Smooth muscle cell (in vitro differentiated cells): ENCODE results near the gene KIAA0825. TPM values are rescaled to one million over a fixed set of nuclear protein-coding genes. Genes with fewer than 3 reads are reported as not detected.

ENCODE experiments used
- DNase-seq: peaks from one replicate; lab custom pipeline; 2025; ENCODE audit not compliant: unreplicated experiment; lab: John Stamatoyannopoulos, UW
- H2AFZ ChIP-seq: fragments of 200-600 bp; sonication (generic); 2 replicates; pipeline ENCODE4 v1.6.0; 2016; ENCODE audit warnings: antibody characterized with exemption, low read depth, mild to moderate bottlenecking
- H3F3A ChIP-seq: fragments of 200-600 bp; sonication (generic); 2 replicates; pipeline ENCODE4 v1.6.0; 2017; ENCODE audit warnings: antibody characterized with exemption, low read depth
- H3K27ac ChIP-seq: fragments of 200-600 bp; sonication (generic); 2 replicates; pipeline ENCODE4 v1.5.1; 2016; ENCODE audit warnings: low read depth, mild to moderate bottlenecking
- H3K27me3 ChIP-seq: fragments of 200-600 bp; sonication (generic); 2 replicates; pipeline ENCODE4 v1.6.1; 2016; ENCODE audit warnings: low read depth, mild to moderate bottlenecking
- H3K36me3 ChIP-seq: fragments of 200-600 bp; sonication (generic); 2 replicates; pipeline ENCODE4 v1.5.1; 2016; ENCODE audit warnings: low read depth
- H3K4me1 ChIP-seq: fragments of 200-600 bp; sonication (generic); 2 replicates; pipeline ENCODE4 v1.5.1; 2016; ENCODE audit warnings: low read depth
- H3K4me2 ChIP-seq: fragments of 200-600 bp; sonication (generic); 2 replicates; pipeline ENCODE4 v1.6.0; 2016; ENCODE audit warnings: mild to moderate bottlenecking
- H3K4me3 ChIP-seq: fragments of 200-600 bp; sonication (generic); 2 replicates; pipeline ENCODE4 v1.5.1; 2016; ENCODE audit warnings: mild to moderate bottlenecking
- H3K79me2 ChIP-seq: fragments of 200-600 bp; sonication (generic); 2 replicates; pipeline ENCODE4 v1.6.0; 2016; ENCODE audit warnings: low read depth, mild to moderate bottlenecking
- H3K9ac ChIP-seq: fragments of 200-600 bp; sonication (generic); 2 replicates; pipeline ENCODE4 v1.6.0; 2016; ENCODE audit warnings: low read depth
- H3K9me3 ChIP-seq: fragments of 200-600 bp; sonication (generic); replicated peaks from 2 replicates; pipeline ENCODE4 v1.5.1; 2016; ENCODE audit warnings: low read depth
- H4K20me1 ChIP-seq: fragments of 200-600 bp; sonication (generic); 2 replicates; pipeline ENCODE4 v1.6.0; 2016; ENCODE audit warnings: low read depth
- WGBS: methylation state at CpG from one replicate; pipeline ENCODE4 v1.1.7; 2016; ENCODE audit warnings: low lambda C conversion rate; 5-methylcytosine and 5-hydroxymethylcytosine counted together
- polyA plus RNA-seq: library from polyadenylated mRNA; unstranded; fragments of >200 nt; fragmentation: Nextera tagmentation; extraction: Ambion mirVana; gene quantifications from 2 replicates; pipeline ENCODE4 v1.2.1, GENCODE V29; 2016
- total RNA-seq: library from RNA; depleted of rRNA; stranded (reverse); fragments of >200 nt; gene quantifications from 2 replicates; pipeline ENCODE4 v1.2.3, GENCODE V29; 2014
- TF ChIP-seq, protein P1 (sequence below): fragments of 200-600 bp; sonication (generic); IDR thresholded peaks from 2 replicates; pipeline ENCODE4 v1.5.1; 2017; ENCODE audit warnings: borderline replicate concordance, mild to moderate bottlenecking, antibody characterized with exemption; ENCODE audit not compliant: insufficient read depth, poor library complexity, severe bottlenecking

Gene KIAA0825
- total and polyA plus RNA-seq, 2 experiments from 2014 or later = 1.3 to 3.1 TPM

DNA sequence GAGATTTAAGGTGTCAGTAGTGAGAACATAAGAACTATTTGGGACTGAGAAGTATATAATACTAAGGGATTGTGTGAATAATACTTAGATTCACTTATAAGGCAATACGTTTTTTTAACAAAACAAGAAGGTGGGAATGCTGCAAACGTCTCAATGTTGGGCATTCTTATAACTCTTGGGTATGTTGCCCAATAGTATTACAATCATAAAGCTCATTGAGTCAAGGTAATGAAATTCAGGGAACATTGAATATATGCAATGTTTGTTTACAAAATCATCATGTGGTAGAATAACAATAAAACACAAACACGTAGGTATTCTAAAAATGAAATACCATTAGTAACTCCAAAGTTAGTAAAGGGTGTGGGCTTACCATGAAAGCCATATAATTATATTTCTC, 400.7 kb downstream of the KIAA0825 start:
- no peaks in the 10 kb centered on the region for H3K27me3 ChIP-seq
- H3K9ac ChIP-seq = no peak overlapping the region
- 92% methylated on average over 3 of the region's 3 CpGs for WGBS
- no peak overlapping the region for H3K4me2 ChIP-seq
- DNase-seq = no peak
- H4K20me1 ChIP-seq = no peaks in the 10 kb centered on the region
- no peaks in the 10 kb centered on the region for H3K36me3 ChIP-seq
- H3K9me3 ChIP-seq = no peaks in the 10 kb centered on the region
- TF ChIP-seq, protein P1, sequence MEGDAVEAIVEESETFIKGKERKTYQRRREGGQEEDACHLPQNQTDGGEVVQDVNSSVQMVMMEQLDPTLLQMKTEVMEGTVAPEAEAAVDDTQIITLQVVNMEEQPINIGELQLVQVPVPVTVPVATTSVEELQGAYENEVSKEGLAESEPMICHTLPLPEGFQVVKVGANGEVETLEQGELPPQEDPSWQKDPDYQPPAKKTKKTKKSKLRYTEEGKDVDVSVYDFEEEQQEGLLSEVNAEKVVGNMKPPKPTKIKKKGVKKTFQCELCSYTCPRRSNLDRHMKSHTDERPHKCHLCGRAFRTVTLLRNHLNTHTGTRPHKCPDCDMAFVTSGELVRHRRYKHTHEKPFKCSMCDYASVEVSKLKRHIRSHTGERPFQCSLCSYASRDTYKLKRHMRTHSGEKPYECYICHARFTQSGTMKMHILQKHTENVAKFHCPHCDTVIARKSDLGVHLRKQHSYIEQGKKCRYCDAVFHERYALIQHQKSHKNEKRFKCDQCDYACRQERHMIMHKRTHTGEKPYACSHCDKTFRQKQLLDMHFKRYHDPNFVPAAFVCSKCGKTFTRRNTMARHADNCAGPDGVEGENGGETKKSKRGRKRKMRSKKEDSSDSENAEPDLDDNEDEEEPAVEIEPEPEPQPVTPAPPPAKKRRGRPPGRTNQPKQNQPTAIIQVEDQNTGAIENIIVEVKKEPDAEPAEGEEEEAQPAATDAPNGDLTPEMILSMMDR = no peak
- no peaks in the 10 kb centered on the region for H3F3A ChIP-seq
- H3K4me3 ChIP-seq = no peak overlapping the region
- no peaks in the 10 kb centered on the region for H3K79me2 ChIP-seq
- no peaks in the 10 kb centered on the region for H3K4me1 ChIP-seq
- H2AFZ ChIP-seq = no peak overlapping the region
- H3K27ac ChIP-seq = no peak overlapping the region

DNA sequence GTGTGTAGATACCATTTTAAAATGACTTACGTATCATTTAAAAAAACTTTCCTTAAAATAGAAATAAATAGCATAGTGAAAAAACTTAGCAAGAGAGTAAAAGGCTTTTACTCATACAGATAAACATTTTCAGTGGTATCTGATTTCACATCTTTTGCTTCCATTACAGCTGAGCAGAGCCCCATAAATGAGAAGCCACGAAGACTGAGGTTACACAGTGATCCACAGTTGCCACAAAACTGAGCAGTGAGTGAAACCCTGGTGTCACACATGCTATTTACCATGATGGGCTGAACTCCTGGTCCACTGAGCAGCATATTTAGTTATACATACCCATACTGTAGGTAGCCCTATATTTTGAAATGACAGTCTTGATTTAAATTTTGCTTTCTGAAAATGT, 401.2 kb downstream of the KIAA0825 start:
- Histone ChIP-seq H3K27ac (no peak overlapping the region), H3K36me3 (no peaks in the 10 kb centered on the region), H3K79me2 (no peaks in the 10 kb centered on the region), H3K9ac (no peak overlapping the region), H3K4me2 (no peak overlapping the region), H3K4me3 (no peak overlapping the region), H4K20me1 (no peaks in the 10 kb centered on the region), H3K4me1 (no peaks in the 10 kb centered on the region), H3K9me3 (no peaks in the 10 kb centered on the region), H3K27me3 (no peaks in the 10 kb centered on the region), H2AFZ (no peak overlapping the region), H3F3A (no peaks in the 10 kb centered on the region)
- TF ChIP-seq, protein P1 = no peak
- 68% methylated on average over 2 of the region's 2 CpGs for WGBS
- no peak for DNase-seq

DNA sequence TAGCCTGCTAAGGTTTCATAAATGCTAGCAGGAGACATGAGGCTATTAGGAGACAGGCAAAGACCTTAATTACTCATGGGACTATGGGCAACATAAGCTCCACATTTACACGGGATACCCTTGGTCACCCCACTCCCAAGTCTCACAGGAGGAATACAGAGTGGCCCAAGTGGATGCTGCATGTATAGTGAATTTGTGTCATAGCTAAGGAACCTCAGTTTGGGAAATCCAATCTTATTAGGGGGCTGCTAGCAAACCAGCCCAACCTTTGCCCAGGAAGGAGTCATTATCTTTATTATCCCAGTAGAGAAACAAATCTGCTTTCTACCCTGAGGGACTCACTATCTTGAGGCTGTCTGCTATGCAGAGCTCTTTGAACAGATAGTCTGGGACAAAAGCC, 405.9 kb downstream of the KIAA0825 start:
- 0% methylated on average over 1 of the region's 1 CpG for WGBS
- no peak overlapping the region for H2AFZ ChIP-seq
- no peak overlapping the region for H3K4me2 ChIP-seq
- DNase-seq = no peak
- H3K4me3 ChIP-seq = no peak overlapping the region
- H3F3A ChIP-seq = no peaks in the 10 kb centered on the region
- H3K4me1 ChIP-seq = no peaks in the 10 kb centered on the region
- no peaks in the 10 kb centered on the region for H3K36me3 ChIP-seq
- no peaks in the 10 kb centered on the region for H4K20me1 ChIP-seq
- H3K9ac ChIP-seq = no peak overlapping the region
- H3K79me2 ChIP-seq = no peaks in the 10 kb centered on the region
- no peaks in the 10 kb centered on the region for H3K27me3 ChIP-seq
- no peak overlapping the region for H3K27ac ChIP-seq
- TF ChIP-seq, protein P1 = no peak
- H3K9me3 ChIP-seq = no peaks in the 10 kb centered on the region

DNA sequence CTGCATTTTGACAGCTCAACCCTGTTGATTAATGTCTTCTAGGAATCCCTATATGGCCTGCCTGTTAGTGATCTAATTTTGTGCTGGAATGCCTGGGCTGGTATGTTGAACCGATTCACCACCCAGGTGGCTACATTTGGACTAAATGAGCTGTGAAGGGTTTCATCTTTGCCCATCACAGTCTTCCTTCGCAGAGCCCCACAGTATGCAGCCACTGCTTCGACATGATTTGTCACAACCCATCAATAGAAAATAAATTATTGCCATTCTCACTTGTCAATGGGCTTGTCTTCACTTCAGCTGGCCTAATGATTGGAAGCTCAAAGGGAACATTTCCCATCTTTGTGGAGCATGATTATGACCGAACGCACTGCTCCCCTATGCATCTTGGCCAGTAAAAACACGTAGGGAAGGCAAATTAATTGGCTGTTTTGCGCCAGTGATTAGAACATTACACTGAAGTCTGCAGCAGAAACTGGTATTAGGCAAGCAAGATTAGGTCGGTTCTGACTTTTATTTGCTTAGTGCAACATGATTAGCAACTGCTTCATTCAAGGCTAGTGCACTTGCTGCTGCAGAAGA, 408.5 kb downstream of the KIAA0825 start:
- 86% methylated on average over 8 of the region's 8 CpGs for WGBS
- H2AFZ ChIP-seq = no peak overlapping the region
- H3K36me3 ChIP-seq = no peaks in the 10 kb centered on the region
- no peaks in the 10 kb centered on the region for H3F3A ChIP-seq
- H3K4me1 ChIP-seq = no peaks in the 10 kb centered on the region
- no peaks in the 10 kb centered on the region for H4K20me1 ChIP-seq
- H3K4me3 ChIP-seq = no peak overlapping the region
- DNase-seq = no peak
- TF ChIP-seq, protein P1 = no peak
- H3K9ac ChIP-seq = no peak overlapping the region
- H3K4me2 ChIP-seq = no peak overlapping the region
- no peaks in the 10 kb centered on the region for H3K79me2 ChIP-seq
- no peaks in the 10 kb centered on the region for H3K27me3 ChIP-seq
- H3K9me3 ChIP-seq = no peaks in the 10 kb centered on the region
- no peak overlapping the region for H3K27ac ChIP-seq
